GM21576 (cell line): ENCODE results near the gene CDH18.
"Not testable (repeated sequence)": the region's sequence is repeated elsewhere in the genome, so short reads cannot be mapped to it uniquely, and the experiment has no call there.

ENCODE experiments used
- ATAC-seq: cut with Tn5 transposase; IDR thresholded peaks from one replicate; pipeline ENCODE4 v1.9.1; 2021; ENCODE audit warnings: mild to moderate bottlenecking, moderate library complexity; ENCODE audit not compliant: unreplicated experiment

Gene CDH18

DNA sequence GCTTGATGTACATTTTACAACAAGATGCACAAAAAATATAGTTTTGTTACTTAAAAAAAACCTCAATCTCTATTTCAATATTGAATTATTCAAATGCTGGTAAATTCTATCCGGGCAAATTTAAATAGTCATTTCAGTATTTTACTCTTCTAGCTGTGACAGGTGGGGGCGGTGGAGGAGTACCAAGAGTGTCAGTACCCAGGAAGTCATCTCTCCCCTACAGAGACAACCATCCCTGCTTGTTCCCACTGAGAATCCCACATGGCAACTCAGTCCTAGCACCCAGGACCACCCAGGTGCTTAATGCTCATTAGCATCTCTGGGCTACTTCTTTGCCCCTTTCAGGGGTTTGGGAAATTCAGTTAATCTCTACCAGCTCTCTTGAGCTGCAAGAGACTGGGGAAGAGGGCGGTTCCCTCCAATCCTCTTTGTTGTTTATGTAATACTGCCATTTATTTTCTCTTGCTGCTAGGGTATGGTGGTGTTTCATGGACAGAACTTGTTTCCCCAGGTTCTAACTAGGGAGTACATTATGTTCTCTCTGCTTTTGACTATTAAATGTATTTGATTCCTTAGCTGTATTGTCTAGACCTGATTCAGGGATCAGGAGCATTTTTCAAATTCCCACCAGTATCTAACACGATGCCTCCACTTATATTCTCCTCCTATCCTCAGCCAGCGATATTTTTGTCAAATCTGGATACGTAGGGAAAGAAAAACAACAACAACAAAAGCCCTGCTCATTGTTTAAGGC is 122.5 kb downstream of the CDH18 start:
- no peak for ATAC-seq

DNA sequence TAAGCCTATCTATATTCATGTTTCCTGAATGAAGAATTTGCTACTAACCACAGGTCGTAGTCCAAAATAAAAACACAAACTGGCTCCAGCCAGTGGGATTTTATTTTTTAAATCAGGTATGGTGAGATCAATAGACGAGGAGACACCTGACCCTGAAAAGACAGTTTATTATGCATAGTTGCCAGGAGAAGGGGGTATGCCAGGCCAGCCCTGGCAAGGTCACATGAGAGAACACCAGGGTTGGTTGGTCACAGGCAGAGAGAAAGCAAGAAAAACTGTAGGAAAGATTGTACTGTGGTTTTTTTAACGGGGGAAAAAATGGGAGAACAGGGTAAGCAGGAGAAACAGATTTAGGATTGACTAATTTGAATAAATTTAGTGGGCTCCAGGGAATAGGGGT is 125.3 kb downstream of the CDH18 start:
- ATAC-seq, result no peak

DNA sequence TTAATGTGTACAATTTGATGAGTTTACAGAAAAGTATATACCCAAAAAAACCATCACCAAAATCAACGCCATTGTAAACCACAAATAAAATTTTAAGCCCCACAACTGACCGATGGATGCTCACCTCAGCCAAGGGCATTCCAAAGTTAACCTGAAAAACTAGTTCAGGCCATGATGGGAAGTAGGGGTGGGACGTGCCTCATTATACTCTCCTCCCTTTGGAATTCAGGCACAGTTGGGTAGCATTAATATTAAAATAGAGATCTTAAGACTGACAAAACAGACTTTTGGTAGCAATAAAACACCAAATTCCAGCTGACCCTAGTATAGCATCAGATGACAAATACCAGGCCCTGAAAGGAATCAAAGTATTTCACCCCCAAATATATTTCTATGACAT is 129.0 kb downstream of the CDH18 start:
- ATAC-seq, result no peak

DNA sequence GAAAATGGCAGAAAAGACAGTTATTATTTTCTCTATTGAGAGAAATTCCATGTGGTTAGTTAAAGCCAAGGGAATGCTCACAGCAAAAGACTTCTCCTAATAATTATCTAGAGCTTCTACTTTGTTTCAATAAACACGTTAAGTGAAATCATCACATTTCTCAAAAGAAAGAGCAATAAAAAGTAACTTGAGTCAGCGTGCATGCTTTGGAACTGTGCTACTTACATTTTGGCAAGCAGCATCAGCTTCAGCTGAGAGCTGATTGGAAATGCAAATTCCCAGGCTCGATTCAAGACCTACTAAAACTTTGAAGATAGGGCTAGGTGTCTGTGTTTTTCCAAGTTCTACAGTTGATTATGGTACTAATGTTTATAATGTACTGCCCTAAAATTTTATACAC is 132.1 kb downstream of the CDH18 start:
- ATAC-seq, result no peak

DNA sequence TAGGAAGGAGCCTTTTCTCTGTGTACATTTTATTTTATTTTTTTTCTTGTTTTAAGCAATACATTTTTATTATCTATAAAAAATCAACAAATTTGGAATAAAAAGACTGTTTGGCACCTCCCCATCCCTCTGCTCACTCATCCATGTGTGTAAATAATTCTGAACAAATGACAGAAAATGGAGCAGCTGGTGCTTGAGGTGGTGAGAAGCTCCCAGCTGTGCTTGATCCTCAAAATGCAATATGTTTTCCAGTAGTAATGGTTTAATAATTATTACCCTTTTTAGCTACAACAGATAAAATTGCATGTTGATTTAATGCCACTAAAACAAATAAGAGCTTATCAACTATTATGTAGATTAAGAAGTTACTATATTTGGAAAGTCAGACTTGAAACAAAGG is 132.5 kb downstream of the CDH18 start:
- ATAC-seq, result no peak

DNA sequence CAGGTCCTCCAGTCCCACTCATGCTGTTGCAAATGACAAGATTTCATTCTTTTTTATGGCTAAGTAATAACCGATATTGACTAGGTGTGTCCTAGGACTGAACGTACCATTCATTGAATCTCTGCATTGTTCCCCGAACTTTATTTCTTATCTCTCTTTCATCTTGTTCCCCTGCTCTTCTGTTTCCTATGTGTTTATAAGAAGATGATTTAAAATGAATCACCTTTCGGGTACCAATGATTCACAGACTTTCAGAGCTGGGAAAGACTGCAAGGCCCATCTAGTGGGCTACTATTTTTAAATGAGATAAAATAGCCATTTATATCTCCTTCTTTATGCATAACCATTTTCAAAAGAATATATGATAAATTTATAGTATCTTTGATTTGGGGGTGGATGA is 133.0 kb downstream of the CDH18 start:
- no peak for ATAC-seq

DNA sequence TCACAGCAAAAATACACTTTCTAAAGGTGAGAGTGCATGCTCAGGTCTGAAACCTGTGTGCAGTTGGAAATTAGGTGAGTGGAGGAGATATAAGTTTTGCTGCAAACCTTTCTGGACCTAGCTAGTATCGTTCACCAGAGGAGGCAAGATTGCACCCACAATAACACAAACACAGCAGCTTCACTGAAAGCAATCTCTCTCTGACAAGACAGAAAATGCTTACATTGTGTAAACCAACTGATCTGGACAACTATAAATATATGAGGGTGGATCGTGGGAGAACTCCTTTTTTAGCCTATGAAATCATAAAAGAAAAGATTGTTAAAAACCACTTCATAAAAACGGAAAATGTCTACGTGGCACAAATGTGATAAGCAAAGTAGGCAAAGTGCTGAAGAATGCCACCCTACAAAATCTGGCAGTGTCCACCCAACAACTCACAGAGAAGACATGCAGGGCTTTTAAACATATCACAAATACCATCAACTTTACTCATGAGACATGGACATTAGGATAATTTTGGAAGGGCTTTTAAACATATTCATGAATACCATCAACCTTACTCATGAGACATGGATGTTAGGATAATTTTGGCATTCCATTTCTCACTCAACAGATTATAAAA is 134.3 kb downstream of the CDH18 start:
- ATAC-seq, result no peak

DNA sequence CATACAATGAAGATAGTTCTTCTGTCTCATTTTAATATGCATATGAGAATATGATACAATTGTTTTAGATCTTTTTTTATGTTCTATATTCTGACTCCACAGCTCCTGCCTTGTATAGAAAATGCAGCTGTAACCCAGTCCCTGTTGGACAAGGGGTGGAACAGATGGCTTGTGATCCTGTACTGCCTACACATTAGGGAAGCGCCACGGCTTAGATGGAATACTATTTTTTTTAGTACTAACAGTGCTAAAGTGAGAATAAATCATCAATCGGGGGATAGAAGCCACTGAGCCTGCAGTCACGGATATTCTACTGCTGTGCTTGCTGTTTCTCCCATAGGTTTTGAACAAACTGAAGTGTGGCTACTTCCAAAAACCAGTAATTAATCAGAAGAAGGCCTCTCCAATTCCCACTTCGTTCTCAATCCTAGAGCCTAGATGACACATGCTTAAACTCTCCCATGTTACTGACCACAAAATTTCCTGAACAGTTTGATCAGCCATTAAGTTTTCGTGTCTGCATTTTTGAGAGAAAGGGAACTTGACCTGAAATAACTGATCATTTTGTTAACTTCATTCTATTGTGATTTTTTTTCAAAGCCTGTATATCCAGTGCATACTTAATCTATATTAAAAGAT is 150.3 kb downstream of the CDH18 start:
- no peak for ATAC-seq

DNA sequence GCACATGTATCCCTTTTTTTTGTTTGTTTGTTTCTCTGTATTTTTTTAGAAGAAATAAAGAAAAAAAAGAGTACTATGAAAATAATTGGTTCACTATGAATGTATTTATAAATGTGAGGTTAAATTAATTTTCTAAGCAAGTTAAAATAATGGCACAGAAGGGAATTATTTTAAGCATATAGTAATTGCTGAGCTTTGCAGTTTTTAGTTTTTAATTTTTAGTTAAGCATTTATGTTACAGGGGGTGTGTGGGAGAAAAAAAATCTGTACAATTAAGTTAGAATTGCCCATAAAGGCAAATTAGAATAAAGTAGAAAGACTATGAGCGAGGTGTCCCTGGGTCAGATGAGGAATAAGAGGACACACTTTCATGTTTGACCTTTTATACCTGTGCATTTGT is 152.6 kb downstream of the CDH18 start:
- ATAC-seq, result no peak

DNA sequence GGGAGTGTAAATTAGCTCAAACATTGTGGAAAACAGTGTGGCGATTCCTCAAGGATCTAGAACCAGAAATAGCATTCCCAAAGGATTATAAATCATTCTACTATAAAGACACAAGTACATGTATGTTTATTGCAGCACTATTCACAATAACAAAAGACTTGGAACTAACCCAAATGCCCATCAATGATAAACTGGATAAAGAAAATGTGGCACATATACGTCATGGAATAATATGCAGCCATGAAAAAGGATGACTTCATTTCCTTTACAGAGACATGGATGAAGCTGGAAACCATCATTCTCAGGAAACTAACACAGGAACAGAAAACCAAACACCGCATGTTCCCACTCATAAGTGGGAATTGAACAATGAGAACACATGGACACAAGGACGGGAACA is 175.3 kb downstream of the CDH18 start:
- not testable (repeated sequence) for ATAC-seq

DNA sequence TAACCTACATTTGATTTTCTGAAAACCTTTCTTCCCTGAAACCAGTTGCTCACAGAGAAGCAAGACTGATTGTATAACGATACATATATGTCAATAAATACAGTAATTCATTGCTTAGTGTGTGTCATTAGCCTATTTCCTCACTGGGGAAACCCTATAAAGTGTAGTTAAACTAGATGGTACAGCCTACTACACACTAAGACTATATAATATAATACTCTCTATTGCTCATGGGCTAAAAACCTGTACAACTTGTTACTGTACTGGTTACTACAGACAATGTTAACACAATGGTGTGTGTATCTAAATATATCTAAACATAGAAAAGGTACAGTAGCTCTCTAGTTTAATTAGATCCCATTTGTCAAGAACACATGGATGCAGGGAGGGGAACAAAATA is 181.2 kb downstream of the CDH18 start:
- ATAC-seq, result no peak

DNA sequence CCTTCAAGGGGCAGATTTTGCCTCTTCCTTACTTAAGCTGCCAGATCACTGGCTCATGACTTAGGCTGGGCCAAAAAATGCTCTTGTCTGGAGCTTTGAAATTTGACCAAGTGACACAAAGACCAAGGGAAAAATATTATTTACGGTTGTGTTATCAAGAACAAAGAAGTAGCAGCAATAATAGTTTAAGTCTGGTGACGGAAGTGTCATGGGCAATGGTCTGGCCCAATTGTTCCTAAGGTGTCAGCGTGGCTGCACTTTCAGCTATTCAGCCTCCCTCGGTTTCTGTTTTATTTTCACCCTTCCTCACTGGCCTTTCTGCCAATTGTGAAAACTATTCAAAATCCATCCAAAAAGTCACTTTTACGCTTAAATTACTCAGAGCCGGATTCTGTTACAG is 185.3 kb downstream of the CDH18 start:
- ATAC-seq, result no peak

DNA sequence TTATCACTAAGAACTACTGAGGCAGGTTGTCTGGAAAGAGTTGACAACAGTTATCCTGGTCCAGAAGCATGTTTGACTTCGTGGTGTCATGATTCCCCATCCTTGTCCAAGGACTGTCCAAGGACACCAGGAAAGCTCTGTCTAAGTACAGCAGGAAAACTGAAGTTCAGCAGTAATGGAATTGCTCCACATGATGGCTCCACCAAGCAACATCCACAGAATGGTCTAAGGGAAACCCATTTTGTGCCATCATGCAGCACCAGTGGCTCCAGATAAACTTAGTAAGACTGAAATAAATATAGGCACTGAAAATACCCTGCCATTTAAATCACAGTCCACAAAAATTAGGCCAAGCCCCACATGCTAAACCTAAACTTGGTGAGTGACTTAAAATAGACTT is 192.8 kb downstream of the CDH18 start:
- ATAC-seq, result no peak

DNA sequence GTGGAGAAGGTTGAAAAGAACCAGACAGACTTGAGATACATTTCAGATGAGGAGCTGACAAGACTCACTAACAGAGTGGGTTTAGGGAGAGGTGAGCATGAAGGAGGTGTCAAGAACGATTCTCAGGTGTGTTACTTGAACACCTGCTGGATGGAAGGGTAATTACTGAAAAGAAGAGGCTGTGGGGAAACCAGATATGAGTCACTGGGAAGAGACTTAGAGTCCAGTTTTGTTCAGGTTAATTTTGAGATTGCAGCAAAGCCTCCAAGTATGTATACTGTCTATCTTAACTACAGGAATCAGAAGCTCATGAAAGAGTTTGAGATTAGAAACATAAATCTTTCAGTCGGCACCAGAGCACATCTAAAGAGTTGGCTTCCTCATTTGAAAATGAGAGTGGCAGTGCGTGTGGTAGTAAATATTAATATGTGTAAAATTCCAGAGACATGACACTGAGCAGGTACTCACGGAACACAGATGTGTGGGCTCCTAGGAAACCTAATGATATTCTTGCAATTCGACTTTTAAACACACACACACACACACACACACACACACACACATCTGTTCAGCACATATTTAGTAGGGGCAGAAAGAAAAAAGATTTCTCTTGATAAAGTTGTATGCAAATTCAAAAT is 197.1 kb downstream of the CDH18 start:
- no peak for ATAC-seq

DNA sequence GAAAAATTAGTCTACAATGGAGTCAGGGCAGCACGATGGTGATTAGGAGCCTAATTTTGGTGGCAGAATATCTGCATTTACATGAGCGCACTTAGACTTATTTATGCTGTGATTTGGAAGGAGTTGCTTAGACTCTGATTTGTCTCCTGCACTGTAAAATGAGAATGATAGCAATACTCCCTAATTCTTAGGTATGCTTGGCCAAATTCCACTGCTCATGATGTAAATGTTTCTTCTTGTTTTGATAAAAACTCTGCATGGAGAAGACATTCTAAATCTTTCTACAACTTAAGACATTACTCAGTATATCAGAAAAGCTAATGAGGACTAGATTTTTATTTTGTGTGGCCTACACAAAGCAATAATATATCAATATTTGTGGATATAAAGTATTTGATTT is 205.4 kb downstream of the CDH18 start:
- ATAC-seq, result no peak

DNA sequence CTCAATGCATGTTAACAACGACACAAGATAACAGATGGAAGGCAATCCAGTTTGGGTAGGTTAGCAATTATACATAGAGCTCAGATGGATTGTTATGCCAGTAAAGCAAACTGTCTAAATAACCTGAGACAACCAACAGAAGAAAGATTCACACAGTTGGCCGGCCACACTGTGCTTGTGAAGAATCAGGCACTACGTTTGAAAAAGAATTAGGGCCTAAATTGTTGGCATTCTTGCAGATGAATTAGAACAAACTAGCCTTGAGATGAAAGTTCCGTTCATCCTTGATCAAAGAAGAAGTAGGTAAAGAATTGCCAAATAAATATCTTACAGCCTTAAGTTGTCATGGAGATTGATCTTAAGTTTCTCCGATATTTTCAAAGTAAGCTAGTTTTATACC is 210.6 kb downstream of the CDH18 start:
- no peak for ATAC-seq

DNA sequence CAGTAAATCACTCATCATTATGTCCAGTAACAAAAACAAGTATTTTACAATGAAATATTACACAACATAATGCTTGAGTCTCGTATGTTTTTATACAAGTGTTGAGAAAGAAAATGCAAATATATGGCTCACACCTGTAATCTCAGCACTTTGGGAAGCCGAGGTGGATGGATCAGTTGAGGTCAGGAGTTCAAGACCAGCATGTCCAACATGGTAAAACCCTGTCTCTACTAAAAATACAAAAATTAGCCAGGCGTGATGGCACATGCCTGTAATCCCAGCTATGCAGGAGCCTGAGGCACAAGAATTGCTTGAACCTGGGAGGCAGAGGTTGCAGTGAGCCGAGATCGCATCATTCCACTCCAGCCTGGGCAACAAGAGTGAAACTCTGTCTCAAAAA is 211.1 kb downstream of the CDH18 start:
- not testable (repeated sequence) for ATAC-seq

DNA sequence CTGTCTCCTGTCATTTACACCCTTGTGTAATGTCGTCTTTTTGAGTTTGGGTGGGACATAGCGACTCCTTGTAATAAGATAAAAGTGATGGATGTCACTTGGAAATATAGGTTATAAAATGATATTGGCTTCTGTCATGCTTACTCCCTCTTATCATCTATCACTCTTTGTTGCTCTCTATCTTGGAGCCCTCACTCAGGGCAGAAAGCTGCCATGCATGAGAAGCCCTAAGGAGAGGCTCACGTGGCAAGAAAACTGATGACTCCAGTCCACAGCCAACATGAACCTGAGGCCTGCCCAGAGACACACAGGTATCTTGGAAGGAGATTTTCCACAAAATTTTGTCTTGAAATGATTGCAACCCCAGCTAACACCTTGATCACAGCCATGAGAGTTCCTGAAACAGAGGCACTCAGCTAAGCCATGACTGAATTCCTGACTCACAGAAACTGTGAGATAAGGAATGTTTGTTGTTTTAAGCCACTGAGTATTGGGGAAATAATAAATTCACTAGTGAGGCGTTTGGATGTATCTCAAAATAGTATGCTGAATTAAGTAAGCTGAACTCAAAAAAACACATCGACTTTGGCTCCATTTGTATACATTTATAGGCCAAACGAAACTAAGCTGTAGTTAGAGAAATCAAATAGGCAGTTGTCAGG is 216.7 kb downstream of the CDH18 start:
- no peak for ATAC-seq

DNA sequence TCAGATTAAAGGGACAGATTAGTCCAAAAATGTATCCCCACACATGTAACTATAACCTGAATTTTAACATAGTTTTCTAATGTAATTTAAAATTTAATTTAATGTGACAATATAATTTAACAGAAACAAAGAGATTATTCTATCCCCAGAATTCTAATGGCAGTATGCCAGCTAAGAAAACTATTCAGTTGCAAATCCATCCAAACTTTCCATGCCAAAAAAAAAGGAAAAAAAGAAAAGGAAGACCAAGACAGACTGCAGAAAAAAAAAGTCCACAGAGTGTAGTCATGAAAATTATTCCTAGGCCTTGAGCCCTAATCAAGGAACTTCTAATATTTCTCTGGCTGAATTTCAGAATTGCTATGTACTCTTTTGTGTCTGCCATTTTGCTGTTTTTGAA is 217.6 kb downstream of the CDH18 start:
- ATAC-seq, result no peak

DNA sequence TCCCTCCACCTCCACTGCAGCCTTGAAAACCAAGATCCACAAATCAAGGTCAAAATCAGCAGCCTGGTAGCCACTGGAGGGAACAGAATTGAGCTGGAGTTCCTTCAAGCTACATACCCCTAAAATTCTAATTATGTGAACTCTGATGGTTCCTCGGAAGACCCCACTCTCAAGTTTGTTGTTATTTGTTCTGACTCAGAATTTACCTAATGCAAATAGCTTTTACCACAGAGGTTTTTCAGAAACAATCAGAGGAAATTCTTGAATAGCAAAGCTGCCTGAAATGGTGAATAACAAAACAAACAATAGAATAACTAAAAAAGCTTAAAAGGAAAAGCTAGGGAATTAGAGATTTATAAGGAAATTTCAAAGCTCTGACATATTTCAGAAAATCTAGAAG is 220.0 kb downstream of the CDH18 start:
- no peak for ATAC-seq

DNA sequence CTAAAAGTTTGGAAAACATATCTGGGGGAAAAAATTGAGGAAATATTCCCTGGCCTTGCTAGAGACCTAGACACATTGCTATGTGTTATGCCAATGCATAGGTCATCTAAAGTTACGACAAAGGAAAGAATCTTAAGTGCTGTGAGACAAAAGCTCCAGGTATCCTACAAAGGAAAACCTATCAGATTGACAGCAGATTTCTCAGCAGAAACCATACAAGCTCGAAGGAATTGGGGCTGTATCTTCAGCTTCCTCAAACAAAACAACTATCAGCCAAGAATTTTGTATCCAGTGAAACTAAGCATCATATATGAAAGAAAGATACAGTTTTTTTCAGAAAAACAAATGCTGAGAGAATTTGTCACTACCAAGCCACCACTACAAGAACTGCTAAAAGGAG is 234.4 kb downstream of the CDH18 start:
- no peak for ATAC-seq
